Esophagus mucosa (tissue), 1 donor: ENCODE data around the gene GPI. TPM values are rescaled to one million over a fixed set of nuclear protein-coding genes. Genes with fewer than 3 reads are reported as not detected.
"Not testable (repeated sequence)": the region's sequence is repeated elsewhere in the genome, so short reads cannot be mapped to it uniquely, and the experiment has no call there.

Source experiments
- ATAC-seq: fragments of 200-7000 bp; cut with Tn5 transposase; one replicate; pipeline ENCODE4 v1.9.1; 2020
- total RNA-seq: library from RNA; stranded (reverse); gene quantifications from one replicate; pipeline ENCODE4 v1.2.4, GENCODE V29; 2023
- donor health status: DM: yes; HTN: yes; CAD: no.

Gene GPI
- total RNA-seq: 230 TPM

DNA sequence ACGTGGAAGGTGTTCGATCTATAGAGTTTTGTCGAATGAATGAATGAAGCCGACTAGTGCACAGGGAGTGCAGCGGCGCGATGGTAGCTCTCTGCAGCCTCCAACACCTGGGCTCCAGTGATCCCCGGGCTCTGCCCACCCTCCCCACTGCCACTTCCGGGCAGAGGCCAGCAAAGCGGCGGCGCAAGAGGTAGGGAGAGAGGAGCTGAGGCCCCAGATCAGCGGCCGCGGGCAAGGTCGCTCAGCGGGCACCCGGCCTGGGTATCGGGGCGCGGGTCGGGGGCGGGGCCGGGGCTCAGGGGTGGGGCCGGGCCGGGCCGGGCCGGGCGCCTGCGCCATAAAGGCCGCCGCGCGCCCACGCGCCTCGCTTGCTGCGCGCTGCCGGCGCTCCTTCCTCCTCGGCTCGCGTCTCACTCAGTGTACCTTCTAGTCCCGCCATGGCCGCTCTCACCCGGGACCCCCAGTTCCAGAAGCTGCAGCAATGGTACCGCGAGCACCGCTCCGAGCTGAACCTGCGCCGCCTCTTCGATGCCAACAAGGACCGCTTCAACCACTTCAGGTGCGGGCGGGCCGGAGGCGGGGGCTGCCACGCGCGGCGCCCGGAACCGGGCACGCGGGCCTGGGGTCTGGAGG, at the start of gene GPI:
Gene GPI, plus strand, starts transcription at position 367 of the 633 bp plus-strand sequence. Its CDS starts 71 bp downstream, at position 438.
- peak; percentile 79 for ATAC-seq

GRCh38 chr19:34316247-34316646, 48.7 kb upstream of the GPI start:
- ATAC-seq: no peak

GRCh38 chr19:34316741-34317301, 48.2 kb upstream of the GPI start:
- ATAC-seq: no peak

DNA sequence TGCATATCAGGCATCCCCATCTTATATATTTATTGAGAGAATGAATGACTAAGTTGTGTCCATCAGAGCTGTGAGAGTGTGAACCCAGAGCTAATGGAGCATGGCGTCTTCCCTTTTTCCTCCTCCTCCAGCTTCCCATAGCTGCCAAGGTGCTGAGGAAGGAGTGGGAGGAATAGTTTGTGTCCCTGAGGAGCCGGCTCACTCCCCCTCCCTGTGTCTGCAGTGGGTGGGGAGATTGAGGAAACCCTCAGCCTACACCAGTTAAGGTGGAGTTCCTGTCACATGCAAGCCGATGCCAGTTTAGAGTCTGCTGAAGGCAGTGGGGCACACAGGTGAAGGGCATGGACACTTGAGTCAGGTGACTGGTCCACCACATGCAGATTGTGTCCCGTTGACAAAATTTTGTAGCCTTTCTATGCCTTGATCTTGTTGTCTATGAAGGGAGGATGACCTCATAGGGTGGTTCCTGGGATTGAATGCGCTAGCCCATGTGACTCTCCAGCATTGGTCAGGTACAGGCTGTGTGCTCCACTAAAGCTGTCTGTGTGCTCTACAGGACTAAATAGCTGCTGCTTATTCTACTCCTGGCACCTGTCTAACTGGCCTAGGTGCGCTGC, 47.6 kb upstream of the GPI start:
- peak; percentile 78 for ATAC-seq

DNA sequence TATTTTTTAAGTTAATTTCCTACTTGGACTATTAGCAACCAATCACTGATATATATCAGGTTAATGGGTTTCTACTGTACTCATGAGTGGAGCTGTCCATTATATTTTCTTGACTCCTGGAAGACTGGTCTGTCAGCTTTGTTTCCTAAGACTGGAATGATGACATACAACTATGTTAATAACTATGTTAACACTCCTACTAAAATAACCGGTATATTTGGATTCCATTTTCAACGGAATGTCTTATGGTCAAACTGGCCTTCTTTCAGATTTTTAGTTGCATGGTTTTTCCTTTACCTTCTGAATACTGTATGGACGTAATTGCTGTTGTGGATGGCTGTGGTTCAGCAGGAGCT, 45.8 kb upstream of the GPI start:
- peak; percentile 79 for ATAC-seq

DNA sequence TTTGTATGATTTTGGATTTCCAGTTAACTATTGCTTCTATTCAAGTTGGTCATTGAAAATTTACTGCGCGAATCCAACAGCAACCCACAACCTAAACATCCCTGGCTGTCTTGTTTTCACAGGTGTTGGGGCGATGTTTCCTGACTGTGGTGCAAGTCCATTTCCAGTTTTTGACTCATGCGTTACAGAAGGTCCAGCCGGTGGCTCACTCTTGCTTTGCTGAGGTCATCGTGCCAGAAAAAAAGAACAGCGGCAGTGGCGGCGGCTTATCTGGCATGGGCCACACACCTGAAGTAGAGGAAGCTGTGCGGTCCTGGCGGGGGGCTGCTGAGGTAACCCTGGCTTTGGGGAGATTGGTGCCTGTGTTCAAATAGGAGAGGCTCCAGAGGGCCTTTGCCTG, 45.2 kb upstream of the GPI start:
- peak; percentile 41 for ATAC-seq

- no peak for ATAC-seq
These were observed 44.7 kb upstream of the GPI start for GRCh38 chr19:34320277-34320676.

- ATAC-seq: no peak
These were observed 43.3 kb upstream of the GPI start for GRCh38 chr19:34321735-34322134.

DNA sequence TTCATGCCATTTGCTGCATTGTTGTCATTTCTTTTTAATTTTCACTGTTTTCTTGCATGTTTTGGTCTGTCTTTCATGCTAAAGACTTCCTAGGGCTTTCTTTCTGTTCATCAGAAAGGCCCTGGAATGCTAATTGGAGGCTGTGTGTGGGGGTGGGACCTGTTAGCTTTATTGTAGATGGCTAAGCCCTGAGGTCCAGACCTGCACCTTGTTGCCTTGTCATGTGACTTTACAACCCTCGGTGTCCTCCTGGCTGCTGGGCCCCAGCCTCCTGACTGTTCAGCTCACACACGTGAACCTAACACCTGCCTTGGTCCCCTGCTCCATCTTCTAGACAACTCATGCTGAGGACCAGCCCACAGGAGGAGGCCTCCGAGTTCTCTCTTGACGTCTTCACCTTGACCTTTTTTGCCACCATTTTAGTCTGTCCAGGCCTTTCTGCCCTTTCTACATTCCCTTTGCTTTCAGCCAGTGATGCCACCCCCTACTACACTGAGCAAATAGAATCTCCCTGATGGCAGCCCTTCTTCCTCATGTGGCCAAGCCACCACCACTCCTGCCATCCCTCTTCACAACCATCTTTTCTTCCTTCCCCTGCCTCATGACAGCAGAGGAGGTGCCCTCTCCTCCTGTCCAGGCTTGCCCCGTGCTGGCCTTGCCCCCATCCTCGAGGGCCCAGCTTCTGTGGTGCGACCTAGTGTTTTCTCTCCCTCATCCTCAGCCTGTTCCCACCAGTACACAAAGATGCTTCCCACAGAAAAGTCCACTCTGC, 41.4 kb upstream of the GPI start:
- no peak for ATAC-seq

DNA sequence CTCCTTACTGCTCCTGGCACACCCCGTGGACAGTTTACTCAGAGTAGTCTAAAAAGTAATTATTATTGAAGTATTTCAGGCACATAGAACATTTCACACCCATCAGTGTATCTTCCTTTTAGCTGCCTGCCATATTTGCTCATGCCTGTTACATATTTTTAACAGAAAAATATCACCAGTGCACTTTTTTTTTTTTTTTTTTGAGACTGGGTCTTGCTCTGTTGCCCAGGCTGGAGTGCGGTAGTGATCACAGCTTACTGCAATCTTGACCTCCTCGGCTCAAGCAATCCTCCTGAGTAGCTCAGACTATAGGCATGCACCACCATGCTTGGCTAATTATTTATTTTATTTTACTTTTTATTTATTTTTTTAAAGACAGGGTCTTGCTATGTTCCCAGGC, 40.7 kb upstream of the GPI start:
- ATAC-seq: no peak

- ATAC-seq: no peak
These were observed 39.8 kb upstream of the GPI start for GRCh38 chr19:34325181-34325580.

DNA sequence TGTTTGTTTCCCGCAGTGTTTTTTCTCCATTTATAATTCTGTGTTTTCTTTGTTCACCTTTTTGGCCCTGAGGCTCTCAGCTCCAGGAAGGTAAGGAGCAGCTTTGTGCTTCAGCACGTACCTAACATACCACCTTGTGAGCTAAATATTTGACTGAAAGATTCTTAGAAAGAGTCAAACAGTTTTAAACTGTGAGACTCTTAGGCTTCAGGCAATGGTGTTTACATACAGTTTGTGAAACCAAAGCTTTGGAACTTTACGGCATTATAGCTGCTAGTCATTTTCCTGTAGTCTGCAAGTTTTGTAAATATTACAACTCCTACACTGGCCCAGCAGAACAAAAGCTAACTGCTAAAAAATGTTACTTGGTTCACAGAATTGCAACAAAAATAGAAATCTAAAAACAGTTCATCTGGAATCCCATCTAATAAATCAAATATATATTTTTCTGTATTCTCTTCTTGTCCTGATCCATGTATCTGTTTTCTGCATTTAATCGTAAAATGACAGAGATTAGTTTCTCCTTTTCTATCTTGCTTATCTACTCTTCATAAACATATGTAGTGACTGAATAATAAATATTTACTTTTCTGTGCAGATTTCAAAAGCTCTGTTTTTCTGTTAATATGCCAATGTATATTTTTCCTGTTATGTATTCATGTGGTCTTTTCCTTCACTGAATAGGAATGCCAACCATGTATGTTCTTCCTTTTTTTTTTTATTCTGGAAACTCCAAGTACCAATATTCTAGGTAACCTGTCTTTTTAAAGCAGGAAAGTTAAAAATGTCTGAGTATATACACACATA, 38.8 kb upstream of the GPI start:
- ATAC-seq: no peak

GRCh38 chr19:34327851-34328250, 37.1 kb upstream of the GPI start:
- peak; percentile 22 for ATAC-seq

GRCh38 chr19:34328982-34329381, 36.0 kb upstream of the GPI start:
- ATAC-seq: no peak

- no peak for ATAC-seq
These were observed 34.9 kb upstream of the GPI start for GRCh38 chr19:34330116-34330515.

GRCh38 chr19:34330596-34330995, 34.4 kb upstream of the GPI start:
- not testable (repeated sequence) for ATAC-seq

DNA sequence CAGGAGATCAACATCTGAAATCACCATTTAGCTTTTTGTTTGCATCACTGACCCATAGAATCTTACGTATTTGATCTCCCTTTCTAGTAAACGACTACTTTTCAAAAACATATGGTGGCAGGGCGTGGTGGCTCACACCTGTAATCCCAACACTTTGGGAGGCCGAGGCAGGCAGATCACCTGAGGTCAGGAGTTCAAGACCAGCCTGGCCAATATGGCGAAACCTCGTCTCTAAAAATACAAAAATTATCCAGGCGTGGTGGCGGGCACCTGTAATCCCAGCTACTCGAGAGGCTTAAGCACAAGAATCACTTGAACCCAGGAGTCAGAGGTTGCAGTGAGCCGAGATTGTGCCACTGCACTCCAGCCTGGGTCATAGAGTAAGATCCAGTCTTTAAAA, 33.4 kb upstream of the GPI start:
- ATAC-seq: not testable (repeated sequence)

GRCh38 chr19:34332027-34332760, 32.8 kb upstream of the GPI start:
- no peak for ATAC-seq

GRCh38 chr19:34335914-34336313, 29.1 kb upstream of the GPI start:
- no peak for ATAC-seq

DNA sequence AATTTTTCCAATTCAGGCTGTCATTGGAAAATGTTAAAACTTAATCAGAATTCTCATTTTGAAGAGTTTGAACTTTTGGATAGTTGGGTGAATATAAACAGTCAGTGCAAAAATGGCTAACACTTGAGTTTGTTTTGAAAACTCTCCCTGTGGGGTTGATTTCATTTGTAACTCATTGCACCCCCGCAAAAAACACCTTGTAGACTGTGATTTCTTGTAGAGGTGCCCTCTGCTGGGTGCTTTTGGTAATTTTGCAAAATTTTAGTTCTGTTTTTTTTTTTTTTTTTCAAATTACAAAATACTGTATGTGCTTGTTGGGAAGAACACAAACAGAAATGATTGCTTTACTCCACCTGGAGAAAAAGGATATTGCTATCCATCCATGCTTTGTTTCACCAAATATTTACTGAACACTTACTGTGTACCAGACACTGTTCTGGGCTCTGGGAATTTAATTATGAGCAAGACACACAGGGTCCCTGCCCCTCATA, 28.2 kb upstream of the GPI start:
- no peak for ATAC-seq

- no peak for ATAC-seq
These were observed 27.3 kb upstream of the GPI start for GRCh38 chr19:34337739-34338138.
